ENCODE data around the gene ONECUT2.

DNA sequence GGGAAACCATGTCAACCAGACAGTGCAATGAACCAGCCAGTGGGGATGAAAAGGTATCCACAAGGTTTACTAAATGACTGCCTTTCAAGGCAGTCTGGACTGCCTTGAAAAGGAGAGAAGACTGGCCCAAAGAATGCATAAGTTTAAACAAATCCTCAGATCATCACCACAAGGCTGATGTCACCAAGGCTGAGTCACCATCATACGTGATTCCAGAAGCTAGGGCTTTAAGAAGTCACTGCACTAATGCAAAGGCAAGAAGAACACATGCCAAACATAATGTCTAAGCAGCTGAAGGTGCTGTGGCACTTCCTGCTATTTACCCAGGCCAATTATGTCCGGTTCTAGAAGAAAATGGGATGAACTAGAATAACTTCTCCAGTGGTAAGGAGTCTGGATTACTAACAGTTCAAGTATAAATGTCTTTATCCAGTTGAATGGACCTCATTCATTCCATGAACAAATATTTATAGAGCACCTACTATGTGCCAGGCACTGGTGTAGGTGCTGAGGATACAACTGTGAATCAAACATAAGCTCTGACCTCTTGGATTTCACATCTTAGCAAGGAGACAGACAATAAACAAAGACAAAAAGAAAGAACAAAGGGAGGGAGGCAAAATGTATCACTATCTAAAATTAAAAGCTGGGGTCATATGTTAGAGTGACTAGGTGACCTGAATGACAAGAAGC lies 37.6 kb upstream of the ONECUT2 start:
- TF ChIP-seq POLR2AphosphoS5 (IDR thresholded peaks at IDR 0.05; ENCODE audit: borderline replicate concordance, low read depth, low read length) (no peak), EZH2 (IDR thresholded peaks at IDR 0.05) (no peak), FOXP2 (optimal IDR thresholded peaks at IDR 0.05; ENCODE audit: control extremely low read depth, extremely low read length, insufficient read depth) (no peak)

Data from SK-N-MC (cell line).